NK-92 (cell line): Measurements from ENCODE around the gene REPIN1.

Experiments
- DNase-seq: peaks from one replicate; lab custom pipeline; 2025; ENCODE audit not compliant: unreplicated experiment; lab: John Stamatoyannopoulos, UW

The REPIN1 gene

GRCh38 chr7:150336746-150337145 lies 31.9 kb upstream of the REPIN1 start:
- no peak for DNase-seq

GRCh38 chr7:150337179-150337578 lies 31.4 kb upstream of the REPIN1 start:
- DNase-seq = no peak

- DNase-seq = no peak
These were observed 31.0 kb upstream of the REPIN1 start for GRCh38 chr7:150337659-150338081.

GRCh38 chr7:150338166-150338829 lies 30.3 kb upstream of the REPIN1 start:
- DNase-seq = no peak

GRCh38 chr7:150339409-150339809 lies 29.2 kb upstream of the REPIN1 start:
- DNase-seq = no peak

GRCh38 chr7:150340024-150340749 lies 28.4 kb upstream of the REPIN1 start:
- no peak for DNase-seq

GRCh38 chr7:150340875-150341262 lies 27.8 kb upstream of the REPIN1 start:
- DNase-seq = no peak

GRCh38 chr7:150341263-150342120 lies 27.1 kb upstream of the REPIN1 start, which contains the start of gene RARRES2:
TSS of gene RARRES2 (minus strand) at chr7:150341629. CDS start at chr7:150340609, 1,020 bp downstream.
- DNase-seq = no peak

- DNase-seq = no peak
These were observed 26.6 kb upstream of the REPIN1 start for GRCh38 chr7:150342121-150342408.

- DNase-seq = no peak
These were observed 25.4 kb upstream of the REPIN1 start for GRCh38 chr7:150343225-150343624.

GRCh38 chr7:150344299-150344698 lies 24.3 kb upstream of the REPIN1 start:
- DNase-seq = no peak

GRCh38 chr7:150345012-150345411 lies 23.6 kb upstream of the REPIN1 start:
- no peak for DNase-seq

- no peak for DNase-seq
These were observed 21.7 kb upstream of the REPIN1 start for GRCh38 chr7:150346922-150347321.

GRCh38 chr7:150351587-150352194 lies 16.9 kb upstream of the REPIN1 start:
- no peak for DNase-seq

- no peak for DNase-seq
These were observed 13.0 kb upstream of the REPIN1 start for GRCh38 chr7:150355666-150356059.

- DNase-seq = no peak
These were observed 12.2 kb upstream of the REPIN1 start for GRCh38 chr7:150356265-150356897.

- no peak for DNase-seq
These were observed 11.4 kb upstream of the REPIN1 start for GRCh38 chr7:150357270-150357669.

- DNase-seq = no peak
These were observed 10.7 kb upstream of the REPIN1 start for GRCh38 chr7:150357771-150358427.

- DNase-seq = no peak
These were observed 10.2 kb upstream of the REPIN1 start for GRCh38 chr7:150358433-150358832.

- no peak for DNase-seq
These were observed 9.5 kb upstream of the REPIN1 start for GRCh38 chr7:150358988-150359621.
